Caco-2 (cell line): ENCODE data around the gene GCC2. TPM values are rescaled to one million over a fixed set of nuclear protein-coding genes. Genes with fewer than 3 reads are reported as not detected.
"Not testable (repeated sequence)": the region's sequence is repeated elsewhere in the genome, so short reads cannot be mapped to it uniquely, and the experiment has no call there.

Experiments
- BruUV-seq: library from RNA; stranded (reverse); fragments of 400-500 nt; replicated peaks from 2 replicates; lab custom pipeline; 2021; lab: Mats Ljungman, UMichigan
- CTCF ChIA-PET: fragments of 300-600 bp; sonication (Branson Sonifier 250); formaldehyde crosslinking; loops from one replicate; lab custom pipeline; 2022; ENCODE audit warnings: antibody characterized with exemption; lab: Charles Lee
- POLR2A ChIA-PET: fragments of 300-600 bp; sonication (Branson Sonifier 250); formaldehyde crosslinking; loops from one replicate; lab custom pipeline; 2022; ENCODE audit warnings: antibody characterized with exemption; lab: Charles Lee
- DNase-seq, 2 experiments: peaks; one replicate each; pipeline versions ENCODE4 v3.0.0 to v3.0.0-alpha.2; 2020 to 2022
- H3K27me3 ChIP-seq: replicated peaks from 2 replicates; pipeline ENCODE4 v1.6.0; 2011; ENCODE audit warnings: low read length; ENCODE audit not compliant: control insufficient read depth, insufficient read depth
- H3K36me3 ChIP-seq: 2 replicates; pipeline ENCODE4 v1.5.1; 2011; ENCODE audit warnings: low read length; ENCODE audit not compliant: control insufficient read depth, insufficient read depth
- H3K4me1 ChIP-seq: fragments of 250-450 bp; sonication (Bioruptor Pico); 2 replicates; pipeline ENCODE4 v1.5.1; 2020; ENCODE audit warnings: mild to moderate bottlenecking
- H3K4me3 ChIP-seq: 2 replicates; pipeline ENCODE4 v1.5.1; 2011; ENCODE audit warnings: low read depth, mild to moderate bottlenecking, control low read depth, low read length
- H3K9me3 ChIP-seq: fragments of 250-450 bp; sonication (Bioruptor Pico); 2 replicates; pipeline ENCODE4 v1.5.1; 2020; ENCODE audit warnings: mild to moderate bottlenecking, moderate library complexity
- H3K27ac Mint-ChIP-seq: one replicate; pipeline ENCODE4 v1.8.0; 2022; ENCODE audit warnings: mixed read lengths; ENCODE audit not compliant: unreplicated experiment
- H3K27me3 Mint-ChIP-seq: one replicate; pipeline ENCODE4 v1.8.0; 2022; ENCODE audit warnings: mixed read lengths; ENCODE audit not compliant: insufficient read depth, unreplicated experiment
- H3K36me3 Mint-ChIP-seq: one replicate; pipeline ENCODE4 v1.8.0; 2022; ENCODE audit warnings: mild to moderate bottlenecking, mixed read lengths; ENCODE audit not compliant: insufficient read depth, unreplicated experiment
- H3K4me1 Mint-ChIP-seq: one replicate; pipeline ENCODE4 v1.8.0; 2022; ENCODE audit warnings: low read depth, mixed read lengths; ENCODE audit not compliant: unreplicated experiment
- H3K4me3 Mint-ChIP-seq: one replicate; pipeline ENCODE4 v1.8.0; 2022; ENCODE audit warnings: mild to moderate bottlenecking, moderate library complexity, mixed read lengths; ENCODE audit not compliant: unreplicated experiment
- H3K9me3 Mint-ChIP-seq: one replicate; pipeline ENCODE4 v1.8.0; 2022; ENCODE audit warnings: mixed read lengths; ENCODE audit not compliant: unreplicated experiment
- CTCF ChIP-seq, 2 experiments: fragments of 200-600 bp in 1 of 2; IDR thresholded peaks; 1 replicate in 1 of 2; 2 replicates in 1 of 2; pipeline versions ENCODE4 v1.5.1 to v1.8.0; 2011 to 2022; ENCODE audit warnings: antibody characterized with exemption in 1 of 2, control low read depth in 1 of 2, inconsistent platforms in 1 of 2, low read depth in 1 of 2, low read length in 1 of 2, mild to moderate bottlenecking in 1 of 2, moderate library complexity in 1 of 2; ENCODE audit not compliant: insufficient read depth in 1 of 2, severe bottlenecking in 1 of 2, unreplicated experiment in 1 of 2
- intact Hi-C: fragments of 100-400 bp; cut with micrococcal nuclease; formaldehyde crosslinking; loops from one replicate; pipeline ENCODE4 v1.10.0; 2022; ENCODE audit not compliant: unreplicated experiment
- total RNA-seq: library from RNA; stranded (reverse); gene quantifications from 2 replicates; pipeline ENCODE4 v1.2.3, GENCODE V29; 2022

GCC2 gene
- total RNA-seq, 1 experiment from 2014 or later = 46.2 TPM

GRCh38 chr2:108423502-108424251 is 25.3 kb upstream of the GCC2 start:
- Mint-ChIP-seq H3K4me3 (peak overlapping the region; percentile 1), H3K4me1 (peaks cover 27% of the 10 kb centered on the region), H3K27me3 (no peaks in the 10 kb centered on the region), H3K9me3 (peaks cover 19% of the 10 kb centered on the region), H3K27ac (peak overlapping the region; percentile 17), H3K36me3 (peaks cover 7% of the 10 kb centered on the region)
- peak; percentile 70 to 84 for DNase-seq
- no peak overlapping the region for H3K4me3 ChIP-seq
- peaks cover 22% of the 10 kb centered on the region for H3K4me1 ChIP-seq
- intact Hi-C loops = loop anchor here (1.0 kb wide), 1 partner anchor 26 kb away; the partner anchor contains the start of gene GCC2
- ChIA-PET CTCF (interaction anchor here (0.6 kb wide), 1 partner anchor 1178 kb away, joined by 4 read pairs; no protein-coding TSS in a partner anchor), POLR2A (no interaction called here)
- H3K27me3 ChIP-seq = no peaks in the 10 kb centered on the region
- no peak for TF ChIP-seq CTCF (IDR thresholded peaks at IDR 0.05; ENCODE audit: insufficient read depth in 1 of 2, low read depth in 1 of 2, low read length in 1 of 2, severe bottlenecking in 1 of 2, unreplicated experiment in 1 of 2)
- H3K9me3 ChIP-seq = 0 out of 2 replicates have a peak, but pooled peaks cover 2% of the 10 kb centered on the region
- BruUV-seq = TSS peak; percentile 61
- H3K36me3 ChIP-seq = no peaks in the 10 kb centered on the region

GRCh38 chr2:108428286-108429009 is 20.6 kb upstream of the GCC2 start:
- H3K4me3 ChIP-seq = no peak overlapping the region
- H3K27me3 ChIP-seq = no peaks in the 10 kb centered on the region
- Mint-ChIP-seq H3K36me3 (peaks cover 7% of the 10 kb centered on the region), H3K27ac (no peak overlapping the region), H3K27me3 (no peaks in the 10 kb centered on the region), H3K4me3 (no peak overlapping the region), H3K9me3 (no peaks in the 10 kb centered on the region), H3K4me1 (peaks cover 9% of the 10 kb centered on the region)
- H3K4me1 ChIP-seq = peaks cover 11% of the 10 kb centered on the region
- H3K9me3 ChIP-seq = 0 out of 2 replicates have a peak, but pooled peaks cover 2% of the 10 kb centered on the region
- no peak for DNase-seq
- intact Hi-C loops = no loop called here
- BruUV-seq = no TSS peak
- CTCF ChIA-PET = no interaction called here
- no peaks in the 10 kb centered on the region for H3K36me3 ChIP-seq
- TF ChIP-seq CTCF (IDR thresholded peaks at IDR 0.05; ENCODE audit: insufficient read depth in 1 of 2, low read depth in 1 of 2, low read length in 1 of 2, severe bottlenecking in 1 of 2, unreplicated experiment in 1 of 2) = no peak
- POLR2A ChIA-PET = no interaction called here

GRCh38 chr2:108435578-108435977 is 13.4 kb upstream of the GCC2 start:
- BruUV-seq, CTCF ChIA-PET: not testable (repeated sequence)

More at GRCh38 chr2:108435578-108435977, 13.4 kb upstream of the GCC2 start:
- POLR2A ChIA-PET, H3K4me3 Mint-ChIP-seq, H3K9me3 ChIP-seq, H3K27me3 Mint-ChIP-seq, H3K4me3 ChIP-seq, H3K4me1 ChIP-seq, H3K36me3 Mint-ChIP-seq, H3K4me1 Mint-ChIP-seq, H3K27ac Mint-ChIP-seq, DNase-seq, H3K27me3 ChIP-seq, H3K36me3 ChIP-seq, H3K9me3 Mint-ChIP-seq, intact Hi-C loops: not testable (repeated sequence)
